GM18868 (cell line): Measurements from ENCODE around the gene NRG3.
"Not testable (repeated sequence)": the region's sequence is repeated elsewhere in the genome, so short reads cannot be mapped to it uniquely, and the experiment has no call there.

ENCODE experiments used
- ATAC-seq: cut with Tn5 transposase; IDR thresholded peaks from one replicate; pipeline ENCODE4 v1.9.1; 2021; ENCODE audit warnings: mild to moderate bottlenecking, moderate library complexity; ENCODE audit not compliant: unreplicated experiment

Gene NRG3

DNA sequence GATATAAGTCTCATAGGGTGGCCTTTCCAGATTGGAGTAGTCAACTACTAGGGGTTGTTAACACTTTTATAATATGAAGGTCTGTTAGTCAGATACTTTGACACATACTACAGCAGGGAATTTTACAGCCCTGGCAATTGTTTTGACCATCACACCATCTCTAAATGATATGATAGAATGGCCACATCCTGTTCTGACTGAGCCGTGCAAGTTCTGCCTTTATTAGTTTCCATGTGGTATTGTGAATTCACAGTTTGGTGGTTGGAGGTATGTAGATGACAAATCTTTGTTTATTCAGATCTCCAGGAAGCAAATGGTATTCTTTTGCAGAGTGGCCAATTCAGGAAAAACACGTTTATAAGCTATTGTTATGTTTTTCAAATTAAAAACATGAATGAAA lies 83.0 kb downstream of the NRG3 start:
- ATAC-seq = no peak

DNA sequence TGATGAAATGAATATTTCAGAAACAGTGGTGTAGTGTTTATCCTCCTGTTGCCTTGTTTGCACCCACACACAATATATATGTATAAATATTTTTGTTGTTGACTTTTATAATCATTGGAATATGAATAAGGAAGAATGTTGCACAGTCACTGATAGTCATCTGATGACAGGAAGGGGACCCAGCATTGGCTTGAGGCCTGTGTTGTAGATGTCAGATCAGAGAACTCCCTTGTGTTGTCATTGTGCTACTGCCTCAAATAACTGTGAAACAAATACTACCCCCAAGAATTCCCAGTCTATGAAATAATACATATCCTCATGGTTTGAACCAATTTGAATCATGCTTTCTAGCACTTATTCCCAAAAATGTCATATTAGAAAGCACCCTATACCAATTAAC lies 84.0 kb downstream of the NRG3 start:
- no peak for ATAC-seq

DNA sequence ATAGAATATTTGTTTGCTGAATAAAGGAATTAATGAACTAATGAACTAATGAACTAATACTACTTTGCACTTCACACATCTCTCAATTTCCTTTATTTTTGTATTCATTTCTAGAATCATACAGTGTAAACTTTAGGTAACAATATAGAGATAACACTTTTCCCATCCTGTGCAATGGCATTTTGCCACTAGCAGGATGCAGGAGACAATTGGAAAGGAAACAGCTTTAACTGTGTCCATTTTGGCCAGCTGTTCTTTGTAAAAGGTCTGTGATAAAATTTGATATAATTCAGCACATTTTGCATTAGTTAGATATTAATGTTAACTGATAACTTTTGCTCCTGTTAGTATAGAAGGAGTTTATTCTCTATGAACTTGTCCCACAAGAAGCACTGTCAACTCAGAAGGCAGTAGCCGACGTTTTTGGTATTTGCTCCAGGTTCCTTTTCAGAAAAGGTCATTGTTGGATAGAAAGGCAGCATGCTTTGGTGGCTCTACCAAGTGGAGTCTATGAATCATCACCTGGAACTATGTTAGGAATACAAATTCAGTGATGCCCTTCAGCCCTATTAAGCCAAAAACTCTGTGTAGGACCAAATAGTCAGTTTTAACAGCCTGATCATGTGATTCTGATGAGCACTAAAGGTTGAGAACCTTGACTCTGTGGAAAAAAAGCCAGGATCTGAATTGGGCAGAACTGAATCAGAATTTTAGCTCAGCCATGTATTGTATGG lies 86.6 kb downstream of the NRG3 start:
- ATAC-seq = no peak

GRCh38 chr10:81963606-81964005 lies 88.6 kb downstream of the NRG3 start:
- no peak for ATAC-seq

DNA sequence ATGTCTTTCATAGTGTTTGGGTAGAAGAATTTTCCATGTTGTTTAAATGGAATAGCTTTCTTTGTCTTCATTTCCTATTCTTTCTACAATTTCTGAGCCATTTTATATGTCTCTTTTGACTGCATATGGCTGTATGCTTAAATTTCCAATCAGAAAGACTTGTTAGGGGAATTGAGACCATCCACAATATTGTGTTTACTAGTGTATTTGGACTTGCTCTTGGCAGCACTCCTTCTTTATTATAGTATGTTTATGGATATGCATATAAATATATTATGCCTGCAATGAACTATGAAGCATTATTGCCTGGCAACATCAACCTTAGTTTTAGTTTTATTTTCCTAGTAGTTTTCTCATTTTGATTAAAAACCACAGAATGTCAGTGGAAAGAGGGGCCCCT lies 92.7 kb downstream of the NRG3 start:
- ATAC-seq = no peak

DNA sequence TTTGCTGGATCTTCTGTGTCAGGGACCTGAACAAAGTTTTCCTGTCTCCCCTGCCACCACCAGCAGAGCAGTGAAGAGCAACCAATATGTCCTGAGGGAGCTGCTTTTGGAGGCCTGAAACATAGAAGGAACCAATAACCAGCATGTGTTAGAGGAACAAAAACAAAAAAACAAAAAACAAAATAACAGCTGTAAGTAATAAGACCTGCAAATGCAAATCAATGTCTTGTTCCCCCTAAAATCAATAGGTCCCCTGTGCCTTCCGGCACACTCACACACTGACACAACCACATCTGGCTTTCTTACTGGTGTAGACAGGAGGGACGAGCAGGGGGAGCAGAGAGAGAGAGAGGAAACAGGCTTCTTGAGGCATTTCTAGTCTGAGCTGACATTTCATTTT lies 94.1 kb downstream of the NRG3 start:
- ATAC-seq = no peak

DNA sequence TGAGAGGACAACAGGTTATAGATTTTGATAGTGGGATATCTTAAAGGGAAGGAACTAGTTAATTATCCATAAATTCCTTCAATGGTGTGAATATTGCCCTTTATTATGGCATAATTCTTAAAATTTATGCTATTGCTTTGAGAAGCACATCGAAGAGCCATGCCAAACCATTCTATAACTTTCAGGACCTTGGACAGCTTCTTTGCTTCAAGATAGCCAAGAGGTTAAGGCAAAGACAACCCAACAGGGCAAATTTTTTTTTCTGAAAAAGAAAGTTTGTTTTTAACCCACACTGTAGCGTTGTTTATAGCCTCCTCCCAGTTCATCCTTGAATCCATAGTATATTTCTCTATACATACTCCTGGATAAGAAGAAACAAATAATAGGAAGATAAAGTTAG lies 103.2 kb downstream of the NRG3 start:
- no peak for ATAC-seq

GRCh38 chr10:81981724-81982123 lies 106.7 kb downstream of the NRG3 start:
- no peak for ATAC-seq

DNA sequence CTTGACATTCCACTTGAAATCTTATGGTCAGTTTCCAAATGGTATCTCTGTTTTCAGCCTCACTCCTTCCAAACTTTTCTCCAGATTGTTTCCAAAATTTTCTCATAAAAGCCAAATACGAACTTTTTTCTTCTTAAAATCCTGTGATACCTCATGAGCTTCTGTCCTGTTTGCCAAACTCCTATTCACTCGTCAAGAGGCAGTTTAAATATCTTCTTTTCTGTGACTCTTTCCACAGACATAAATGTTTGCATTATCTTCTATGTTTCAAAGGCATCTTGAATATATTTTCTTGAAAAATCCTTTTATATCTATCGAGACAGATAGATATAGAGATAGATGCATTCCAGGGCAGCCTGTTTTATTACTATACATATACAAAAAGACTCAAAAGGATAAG lies 109.4 kb downstream of the NRG3 start:
- ATAC-seq = no peak

DNA sequence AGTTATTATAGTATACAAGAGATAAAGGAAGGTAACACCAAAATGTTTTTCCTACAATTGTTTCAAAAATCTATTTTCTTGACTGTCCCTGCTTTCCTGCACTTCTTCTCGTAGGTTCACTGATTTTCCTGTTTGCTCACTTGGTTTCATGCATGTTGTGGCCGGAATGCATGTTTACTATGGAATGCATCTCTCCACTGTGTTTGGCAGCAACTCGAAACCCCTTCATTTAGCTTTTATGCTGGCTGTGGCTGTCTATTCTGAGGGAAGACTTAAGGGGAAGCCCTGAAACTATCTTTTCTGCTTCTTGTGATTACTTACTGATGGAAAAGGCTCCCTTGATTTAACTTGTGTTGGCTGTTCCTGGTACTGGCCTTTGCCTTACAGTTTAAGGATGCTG lies 120.3 kb downstream of the NRG3 start:
- ATAC-seq = no peak

DNA sequence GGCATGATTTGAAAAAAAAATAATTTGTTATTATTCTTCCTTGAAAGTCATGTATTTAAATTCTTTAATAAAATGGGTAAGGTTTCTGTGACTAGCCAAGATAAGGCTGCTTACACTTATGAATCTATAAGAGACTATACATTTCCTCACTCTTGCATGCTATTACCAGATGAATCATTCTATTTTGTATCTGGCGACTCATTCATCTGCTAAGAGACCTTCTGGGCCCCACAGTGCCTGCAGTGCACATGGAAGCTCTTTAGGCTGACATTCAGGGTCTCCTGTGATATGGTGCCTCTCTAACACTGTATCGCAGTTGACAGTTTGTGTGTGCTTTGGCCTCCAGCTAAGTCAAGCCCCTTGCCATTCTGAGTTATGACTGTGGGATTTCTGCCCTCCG lies 121.9 kb downstream of the NRG3 start:
- ATAC-seq = no peak

DNA sequence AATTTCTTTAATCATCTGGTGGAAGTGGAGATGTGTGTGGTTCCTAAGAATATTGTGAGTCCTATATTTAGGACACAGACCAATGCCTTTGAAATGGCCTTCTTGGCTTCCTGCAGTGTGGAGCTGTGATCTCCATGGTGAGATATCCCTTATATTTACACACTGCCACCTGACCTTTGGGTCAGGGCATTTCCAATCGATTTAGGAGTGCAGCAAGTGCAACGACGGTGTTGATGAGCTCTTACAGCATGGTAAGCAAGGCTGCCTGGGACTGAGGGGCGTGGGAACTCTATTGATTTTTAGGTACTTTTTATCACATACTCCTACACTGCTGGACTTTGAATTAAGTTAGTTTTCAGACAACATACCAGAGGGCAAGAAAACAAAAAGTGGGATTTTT lies 146.0 kb downstream of the NRG3 start:
- ATAC-seq = no peak

GRCh38 chr10:82027711-82028110 lies 152.7 kb downstream of the NRG3 start:
- no peak for ATAC-seq

DNA sequence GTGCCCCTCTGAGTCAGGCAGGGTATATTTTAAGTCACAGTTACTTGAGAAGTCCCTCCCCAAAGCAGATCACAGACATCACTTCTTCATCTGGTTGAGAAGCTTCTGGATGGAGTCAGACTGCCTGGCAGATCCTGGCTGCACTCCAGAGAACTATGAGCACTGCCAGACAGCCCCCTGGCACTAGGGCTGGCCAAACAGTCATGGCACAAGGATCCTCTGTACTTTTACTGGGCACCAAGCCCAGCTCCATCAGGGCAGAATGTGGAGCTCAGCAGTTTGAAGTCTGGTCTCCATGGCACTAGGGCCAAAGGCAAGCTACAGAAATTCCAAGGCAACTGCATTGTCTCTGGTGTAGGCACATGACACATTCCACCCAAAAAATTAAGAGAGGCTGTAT lies 162.1 kb downstream of the NRG3 start:
- no peak for ATAC-seq

- no peak for ATAC-seq
These were observed 163.6 kb downstream of the NRG3 start for GRCh38 chr10:82038587-82038986.

GRCh38 chr10:82040336-82040735 lies 165.3 kb downstream of the NRG3 start:
- ATAC-seq = no peak

DNA sequence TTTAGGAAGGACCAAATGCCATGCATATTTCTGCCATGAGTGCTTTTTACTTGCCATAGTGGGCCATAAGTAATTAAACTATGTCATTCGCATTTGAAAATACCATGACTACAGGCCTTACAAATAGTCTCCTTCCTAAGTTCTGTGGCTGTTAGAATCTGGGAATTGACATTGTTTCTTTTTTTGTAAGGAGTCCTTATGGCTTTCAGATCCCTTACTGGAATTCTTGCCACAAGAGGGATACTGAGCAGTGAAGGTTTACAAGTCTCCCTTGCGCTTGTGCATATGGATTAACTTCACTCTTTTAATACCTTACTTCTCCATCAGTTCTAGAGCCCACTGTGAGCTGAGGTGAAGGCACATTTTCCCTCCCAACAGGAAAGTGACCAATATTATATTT lies 166.0 kb downstream of the NRG3 start:
- ATAC-seq = no peak

DNA sequence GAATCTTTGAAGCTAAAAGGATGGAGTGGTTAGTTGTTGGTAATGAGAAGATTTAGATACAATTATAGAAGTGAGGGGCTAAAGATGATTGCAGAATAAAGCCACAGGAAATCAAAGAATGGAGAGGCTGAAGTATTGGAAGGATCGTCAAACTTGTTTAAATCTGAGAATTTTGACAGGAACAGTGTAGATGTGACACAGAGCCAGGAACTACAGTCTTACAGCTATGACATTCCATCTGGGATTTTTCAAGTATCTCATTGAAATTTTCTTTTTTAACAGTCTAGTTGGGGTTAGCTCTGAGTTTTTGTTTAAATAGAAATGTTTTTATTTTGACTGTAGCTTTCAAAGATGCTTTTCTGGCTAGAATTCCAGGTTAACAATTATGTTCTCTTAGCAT lies 181.4 kb downstream of the NRG3 start:
- ATAC-seq = no peak

GRCh38 chr10:82067192-82067591 lies 192.2 kb downstream of the NRG3 start:
- not testable (repeated sequence) for ATAC-seq

DNA sequence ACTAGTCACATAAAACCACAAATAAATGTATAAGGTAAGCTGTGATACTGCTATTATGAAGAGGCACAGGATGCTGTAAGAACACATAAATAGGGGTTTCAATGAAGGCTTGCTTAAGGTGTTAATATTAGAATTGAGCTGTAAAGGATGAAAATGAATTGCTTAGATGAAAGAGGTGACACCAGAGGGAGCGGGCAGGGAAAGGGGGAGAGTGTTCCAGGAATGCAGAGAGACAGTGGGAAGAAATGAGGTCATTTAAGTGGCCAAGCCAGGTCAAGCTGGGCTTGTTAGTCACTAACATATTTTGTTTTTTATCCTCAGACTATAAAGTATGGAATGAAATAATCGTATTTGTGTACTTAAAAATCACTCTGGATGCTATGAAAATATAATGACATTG lies 193.5 kb downstream of the NRG3 start:
- no peak for ATAC-seq

GRCh38 chr10:82071231-82071630 lies 196.2 kb downstream of the NRG3 start:
- peak; percentile 87 for ATAC-seq

DNA sequence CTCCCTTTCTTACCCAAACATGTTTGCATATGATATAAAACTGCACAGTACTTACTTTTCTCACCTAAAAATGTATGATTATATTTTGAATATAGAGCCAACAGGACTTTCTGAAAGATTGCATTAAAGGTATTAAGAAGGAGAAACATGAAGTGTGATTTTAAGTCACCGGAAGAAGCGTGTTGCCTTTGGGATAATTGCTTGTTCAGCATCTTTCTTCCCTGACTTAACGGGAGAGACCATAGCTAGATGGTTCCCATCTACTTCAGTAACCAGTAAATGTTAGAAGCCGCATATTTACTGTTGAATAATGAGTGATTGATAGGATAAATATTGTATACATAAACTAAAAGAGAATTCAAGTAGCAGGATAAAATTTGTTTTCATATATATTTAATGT lies 197.1 kb downstream of the NRG3 start:
- no peak for ATAC-seq

DNA sequence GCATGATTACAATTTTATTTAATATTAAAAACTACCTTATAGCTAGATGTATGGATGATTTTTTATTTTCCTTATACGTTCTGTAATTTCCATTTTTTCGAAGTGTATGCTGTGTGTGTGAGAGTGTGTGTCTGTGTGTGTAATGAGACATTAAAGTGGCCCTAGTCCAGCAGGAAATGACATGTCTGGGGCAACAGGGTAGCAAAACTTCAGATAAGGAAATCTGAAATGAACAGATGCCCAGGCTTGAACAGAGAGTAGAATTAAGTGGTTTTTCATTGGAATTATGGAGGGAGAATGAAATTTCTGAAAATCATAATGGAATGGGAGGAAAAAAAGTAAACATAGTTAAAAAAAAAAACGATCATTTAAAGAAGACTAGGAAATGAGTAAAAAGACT lies 200.6 kb downstream of the NRG3 start:
- no peak for ATAC-seq
